Measurements from ENCODE around the gene PPIL4. TPM values are rescaled to one million over a fixed set of nuclear protein-coding genes. Genes with fewer than 3 reads are reported as not detected.

Gene PPIL4
- total RNA-seq, result 21.9 and 30.2 TPM in 2 replicates

DNA sequence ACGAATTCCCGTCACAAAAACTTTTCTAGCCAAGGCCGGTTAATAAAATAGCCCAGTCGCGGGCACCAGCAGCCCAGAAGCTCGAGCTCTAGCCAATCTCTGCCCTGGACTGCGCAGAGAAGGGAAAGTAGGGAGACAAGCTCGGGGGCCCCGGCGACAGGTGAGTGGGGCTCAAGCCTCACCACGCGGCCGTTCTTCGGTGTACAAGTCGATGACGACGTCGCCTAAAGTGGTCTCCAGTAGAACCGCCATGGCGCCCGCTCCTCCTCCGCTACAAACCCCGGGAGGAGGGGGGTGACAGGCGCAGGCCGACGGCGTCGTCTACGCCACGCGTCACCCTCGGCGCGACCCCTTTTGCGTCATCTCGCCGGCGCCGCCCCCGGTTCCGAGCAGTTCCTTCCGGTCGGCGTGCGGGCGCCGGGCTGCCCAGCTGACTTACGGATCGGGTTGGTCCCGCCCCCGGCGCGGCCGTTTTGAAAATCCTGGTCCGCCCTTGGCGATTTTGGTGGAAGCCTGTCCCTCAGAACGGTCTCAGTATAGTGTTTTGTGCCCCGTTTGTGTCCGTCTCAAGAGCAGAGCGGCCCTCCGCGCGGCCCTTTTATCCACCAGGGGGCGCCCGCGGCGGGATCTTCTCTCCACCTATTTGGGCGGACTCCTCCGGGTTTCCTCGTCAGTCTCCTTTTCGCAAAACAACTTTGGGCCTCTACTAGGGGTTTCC is at the start of gene PPIL4:
Gene PPIL4, minus strand, starts transcription at position 290 of the 718 bp plus-strand sequence. Its CDS starts 38 bp downstream, at position 252.

GRCh38 chr6:149565527-149566409 is 19.9 kb upstream of the PPIL4 start, which contains the start of gene GINM1:
Gene GINM1 (plus strand): TSS chr6:149566375. CDS start chr6:149566415, 40 bp downstream.

DNA sequence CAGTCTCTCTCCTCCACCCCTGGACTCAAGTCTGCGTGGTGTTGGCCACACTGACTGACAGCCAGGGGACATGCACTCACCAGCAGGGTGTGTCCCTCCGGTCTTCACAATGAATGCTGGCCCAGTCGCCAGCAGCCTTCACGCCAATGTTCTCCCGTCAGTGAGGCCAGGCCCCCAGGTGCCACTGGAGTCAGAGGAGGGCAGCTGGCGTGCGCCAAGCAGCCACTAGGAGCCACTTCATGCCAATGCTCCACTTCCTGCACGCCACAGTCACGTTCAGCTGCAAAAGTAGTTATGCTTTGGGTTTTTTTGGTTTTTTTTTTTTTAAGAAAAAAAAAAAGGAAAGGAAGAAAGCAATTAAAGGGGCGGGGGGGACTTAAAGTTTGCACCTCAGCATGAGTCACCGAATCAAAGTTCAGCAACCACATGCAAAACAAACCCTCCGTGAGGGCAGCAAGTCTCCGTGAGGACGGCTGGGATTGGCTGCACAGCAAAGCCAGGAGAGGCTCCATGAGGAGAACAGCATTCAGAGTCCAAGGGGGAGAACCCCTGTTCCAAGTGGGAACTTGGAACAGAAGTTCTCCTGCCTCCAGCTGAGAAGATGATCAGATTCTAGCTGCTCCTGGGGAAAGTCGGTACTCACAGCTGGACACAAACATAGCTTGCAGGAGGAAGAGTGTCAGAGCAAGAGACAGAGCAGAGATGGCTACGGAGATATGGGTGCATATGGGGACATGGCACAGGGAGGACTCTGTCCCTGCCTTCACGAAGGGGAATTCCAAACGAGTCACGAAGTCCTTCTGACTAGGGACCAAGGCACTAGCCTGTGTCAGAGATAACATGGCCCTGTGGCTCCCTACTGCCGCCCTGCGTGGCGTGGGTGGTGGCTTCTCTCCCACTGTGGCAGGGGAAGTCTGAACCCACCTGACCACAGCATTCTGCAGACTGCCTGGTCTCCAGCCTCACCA is 60.8 kb downstream of the PPIL4 start, which contains the start of gene ZC3H12D:
Gene ZC3H12D, minus strand, starts transcription at position 282 of the 968 bp plus-strand sequence. CDS start 10,471 bp downstream, outside the sequence.

Other genes with a start within 250 kb of the PPIL4 start
- 13.9 and 16.5 TPM in 2 replicates for gene TAB2, start 228.3 kb downstream of the PPIL4 start, total RNA-seq
- gene SUMO4, start 145.8 kb downstream of the PPIL4 start, total RNA-seq, result 0.76 and 1.2 TPM in 2 replicates
- gene ZC3H12D, start 61.0 kb downstream of the PPIL4 start, total RNA-seq, result under 0.01 TPM in 1 of 2 replicates, not detected in the other
- 50.7 and 51.0 TPM in 2 replicates for gene GINM1, start 20.3 kb upstream of the PPIL4 start, total RNA-seq
- gene KATNA1, start 102.7 kb upstream of the PPIL4 start, total RNA-seq, result 19.0 and 21.1 TPM in 2 replicates
- gene LATS1, start 172.1 kb upstream of the PPIL4 start, total RNA-seq, result 7.3 and 9.1 TPM in 2 replicates
- 16.3 and 26.2 TPM in 2 replicates for gene NUP43, start 200.5 kb upstream of the PPIL4 start, total RNA-seq
- 85.9 and 91.4 TPM in 2 replicates for gene PCMT1, start 203.7 kb upstream of the PPIL4 start, total RNA-seq

All from dermis lymphatic vessel endothelial cell (primary cell).